Motor neuron (in vitro differentiated cells): Measurements from ENCODE around the gene REELD1. TPM values are rescaled to one million over a fixed set of nuclear protein-coding genes. Genes with fewer than 3 reads are reported as not detected.

Experiments used
- ATAC-seq, 8 experiments: fragments of 200-7000 bp; cut with Tn5 transposase; replicated peaks in 6 of 8; 2 replicates each; pipeline ENCODE4 v1.8.0; 2021; ENCODE audit warnings: mild to moderate bottlenecking in 8 of 8, moderate library complexity in 8 of 8
- H3K27ac ChIP-seq, 2 donors: fragments of 250-450 bp; sonication (Bioruptor Pico); 2 replicates each; pipeline ENCODE4 v1.9.0; 2021; ENCODE audit warnings: antibody characterized with exemption in 2 of 2, mild to moderate bottlenecking in 2 of 2, moderate library complexity in 1 of 2
- H3K4me1 ChIP-seq, 2 donors: fragments of 250-450 bp; sonication (Bioruptor Pico); replicated peaks in 1 of 2; 2 replicates each; pipeline ENCODE4 v1.6.1; 2021; ENCODE audit warnings: antibody characterized with exemption in 2 of 2, mild to moderate bottlenecking in 2 of 2, moderate library complexity in 1 of 2
- H3K4me3 ChIP-seq, 5 donors: fragments of 250-450 bp; sonication (Bioruptor Pico); 2 replicates each; pipeline ENCODE4 v1.9.0; 2021; ENCODE audit warnings: antibody characterized with exemption in 5 of 5, mild to moderate bottlenecking in 5 of 5, moderate library complexity in 4 of 5
- WGBS, 10 experiments: fragments of 450-650 bp; shearing (Covaris generic); methylation state at CpG; one replicate each; pipeline ENCODE4 v1.0.0; 2022; 5-methylcytosine and 5-hydroxymethylcytosine counted together
- in situ Hi-C, 9 experiments: fragments of 400-800 bp; cut with MboI; loops; one replicate each; pipeline ENCODE4 v1.15.0; 2021; ENCODE audit warnings: low sequenced_read_pairs in 9 of 9, low pct_unique_long_range_greater_than_20kb in 2 of 9; ENCODE audit not compliant: unreplicated experiment in 9 of 9
- total RNA-seq, 8 experiments: library from RNA; unstranded; fragments of 300-600 nt; gene quantifications; 2 replicates each; pipeline versions ENCODE4 v1.2.3 to v1.2.4, GENCODE V29; 2022

The REELD1 gene
- total RNA-seq, 8 experiments from 2014 or later: 0.13 to 0.43 TPM; not detected in 6

DNA sequence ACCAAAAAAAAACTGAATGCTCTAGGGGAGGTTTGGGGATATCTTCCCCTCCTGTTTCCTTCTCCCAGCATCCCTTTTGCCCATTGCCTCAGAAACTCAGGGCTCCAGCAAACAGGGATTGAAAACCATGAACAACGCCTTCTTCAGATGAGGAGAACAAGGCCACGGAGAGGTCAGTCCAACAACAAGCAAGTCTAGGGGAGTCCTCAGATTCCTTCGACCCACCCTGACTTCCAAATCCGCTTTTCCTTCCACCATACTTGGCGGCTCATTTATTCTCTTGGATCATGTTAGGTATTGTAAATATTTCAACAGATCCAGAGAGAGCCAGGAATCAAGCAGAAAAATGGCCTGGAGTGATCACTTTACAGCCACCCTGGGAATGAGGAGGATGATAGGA, 21.9 kb downstream of the REELD1 start:
- H3K4me3 ChIP-seq: no peak overlapping the region
- ATAC-seq: no peak
- H3K4me1 ChIP-seq: peaks cover 11 to 15% of the 10 kb centered on the region in 2 donors
- in situ Hi-C loops: no loop called here
- H3K27ac ChIP-seq: no peak overlapping the region
- 50 to 87% (median 76%) methylated on average over 2 to 5 of the region's 5 CpGs; no CpG with 5 or more reads in 2 of the 10 experiments for WGBS, 10 experiments

GRCh38 chr4:146237092-146237491, 22.8 kb downstream of the REELD1 start:
- peak in 5 of 8 experiments; percentile 42 to 85 (median 73) for ATAC-seq
- Histone ChIP-seq H3K4me3 (no peak overlapping the region), H3K27ac (peak overlapping the region in 1 of 2 donors; percentile 61), H3K4me1 (peaks cover 15 to 18% of the 10 kb centered on the region in 2 donors)
- in situ Hi-C loops: no loop called here
- 20 to 100% (median 38%) methylated on average over 1 to 6 of the region's 6 CpGs; no CpG with 5 or more reads in 1 of the 10 experiments for WGBS, 10 experiments

GRCh38 chr4:146238107-146238506, 23.8 kb downstream of the REELD1 start:
- H3K4me3 ChIP-seq: no peak overlapping the region
- in situ Hi-C loops: no loop called here
- peaks cover 15 to 22% of the 10 kb centered on the region in 2 donors for H3K4me1 ChIP-seq
- no peak overlapping the region for H3K27ac ChIP-seq
- 70 to 100% (median 100%) methylated on average over 1 to 3 of the region's 3 CpGs; no CpG with 5 or more reads in 1 of the 10 experiments for WGBS, 10 experiments
- no peak for ATAC-seq

- no peak overlapping the region for H3K4me3 ChIP-seq
- H3K27ac ChIP-seq: no peak overlapping the region
- H3K4me1 ChIP-seq: peaks cover 0 to 11% of the 10 kb centered on the region in 2 donors
- in situ Hi-C loops: no loop called here
- ATAC-seq: no peak
- 84 to 100% (median 100%) methylated on average over 1 to 10 of the region's 24 CpGs for WGBS, 10 experiments
These were observed 29.0 kb downstream of the REELD1 start for GRCh38 chr4:146243141-146243882.

- WGBS, 10 experiments: 0 to 100% (median 94%) methylated on average over 1 to 10 of the region's 17 CpGs; no CpG with 5 or more reads in 3 of the 10 experiments
- H3K4me1 ChIP-seq: peaks cover 0 to 11% of the 10 kb centered on the region in 2 donors
- no peak overlapping the region for H3K4me3 ChIP-seq
- in situ Hi-C loops: no loop called here
- no peak for ATAC-seq
- H3K27ac ChIP-seq: no peak overlapping the region
These were observed 29.5 kb downstream of the REELD1 start for GRCh38 chr4:146243883-146244277.

DNA sequence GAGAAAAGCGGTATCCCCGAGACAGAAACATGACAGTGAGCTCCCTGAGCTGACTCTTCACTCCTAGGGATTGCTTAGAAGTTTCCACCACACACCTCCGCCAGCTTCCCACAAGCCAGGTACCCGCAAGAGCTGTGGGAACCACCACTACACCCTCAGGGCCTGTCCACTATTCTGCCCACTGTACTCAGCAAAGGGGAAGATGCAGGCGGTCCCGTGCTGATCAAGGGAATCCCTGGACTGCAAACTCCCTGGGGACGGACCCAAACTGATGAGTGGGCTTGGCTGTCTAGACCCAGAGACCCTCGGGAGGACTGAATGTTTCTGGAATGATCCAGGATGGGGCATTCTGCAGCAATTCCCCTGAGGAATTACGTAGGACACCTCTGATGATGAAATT, 30.2 kb downstream of the REELD1 start:
- H3K4me3 ChIP-seq: no peak overlapping the region
- in situ Hi-C loops: no loop called here
- WGBS, 10 experiments: 79 to 100% (median 100%) methylated on average over 1 to 3 of the region's 9 CpGs; no CpG with 5 or more reads in 7 of the 10 experiments
- ATAC-seq: no peak
- H3K27ac ChIP-seq: no peak overlapping the region
- peaks cover 0 to 11% of the 10 kb centered on the region in 2 donors for H3K4me1 ChIP-seq

DNA sequence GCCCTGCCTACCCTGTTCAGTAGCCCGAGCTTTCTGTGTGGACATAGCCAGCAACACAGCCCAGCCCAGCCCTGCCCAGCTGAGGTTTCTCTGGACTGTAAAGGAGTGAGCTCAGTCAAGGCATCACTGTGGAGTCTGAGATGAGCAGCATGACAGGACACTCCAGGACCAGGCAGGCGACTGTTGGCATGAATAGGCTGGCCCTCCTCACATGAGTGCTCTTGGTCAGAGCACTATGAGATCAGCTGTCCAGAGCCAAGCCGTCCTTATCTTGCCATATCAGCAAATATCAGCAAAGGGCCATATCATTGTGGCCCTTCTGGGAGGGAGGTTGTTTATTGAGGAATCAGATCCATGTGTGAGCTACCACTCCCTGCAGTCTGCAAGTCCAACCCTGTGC, 30.9 kb downstream of the REELD1 start:
- Histone ChIP-seq H3K4me3 (no peak overlapping the region), H3K4me1 (peaks cover 0 to 11% of the 10 kb centered on the region in 2 donors), H3K27ac (no peak overlapping the region)
- peak in 4 of 8 experiments; percentile 23 to 58 (median 32) for ATAC-seq
- in situ Hi-C loops: no loop called here
- WGBS, 10 experiments: 20 to 80% (median 63%) methylated on average over 1 to 2 of the region's 3 CpGs; no CpG with 5 or more reads in 4 of the 10 experiments

GRCh38 chr4:146245850-146246249, 31.5 kb downstream of the REELD1 start:
- Histone ChIP-seq H3K4me3 (no peak overlapping the region), H3K4me1 (peaks cover 0 to 11% of the 10 kb centered on the region in 2 donors), H3K27ac (no peak overlapping the region)
- ATAC-seq: no peak
- WGBS, 10 experiments: 6 to 100% (median 77%) methylated on average over 1 to 4 of the region's 4 CpGs; no CpG with 5 or more reads in 3 of the 10 experiments
- in situ Hi-C loops: no loop called here

- Histone ChIP-seq H3K27ac (no peak overlapping the region), H3K4me1 (peaks cover 0 to 9% of the 10 kb centered on the region in 2 donors), H3K4me3 (no peak overlapping the region)
- in situ Hi-C loops: no loop called here
- no peak for ATAC-seq
- WGBS, 10 experiments: 46 to 80% (median 71%) methylated on average over 1 to 5 of the region's 6 CpGs; no CpG with 5 or more reads in 6 of the 10 experiments
These were observed 32.0 kb downstream of the REELD1 start for GRCh38 chr4:146246381-146246780.

DNA sequence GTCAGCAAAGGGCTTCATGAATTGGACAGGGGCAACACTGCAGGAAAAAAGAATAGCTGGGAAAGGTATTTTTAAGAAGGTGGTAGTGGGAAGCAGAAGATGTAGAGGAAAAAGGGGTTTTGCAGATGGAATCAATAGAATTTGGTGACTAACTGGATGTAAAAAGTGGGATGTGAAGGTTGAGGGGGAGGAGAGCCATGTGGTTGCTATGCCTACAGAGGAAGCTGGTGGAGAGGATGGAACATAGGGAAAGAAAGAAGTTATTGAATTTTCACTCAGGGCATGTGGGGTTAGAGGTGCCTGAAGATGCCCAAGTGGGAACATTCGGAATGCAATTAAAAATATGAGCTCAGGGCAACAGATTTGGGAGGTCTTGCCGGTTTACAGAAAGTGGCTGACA, 33.0 kb downstream of the REELD1 start:
- no peak for ATAC-seq
- WGBS, 10 experiments: 38 to 100% (median 70%) methylated on average over 1 to 2 of the region's 2 CpGs; no CpG with 5 or more reads in 1 of the 10 experiments
- H3K27ac ChIP-seq: no peak overlapping the region
- peaks cover 0 to 2% of the 10 kb centered on the region in 2 donors for H3K4me1 ChIP-seq
- H3K4me3 ChIP-seq: no peak overlapping the region
- in situ Hi-C loops: no loop called here

DNA sequence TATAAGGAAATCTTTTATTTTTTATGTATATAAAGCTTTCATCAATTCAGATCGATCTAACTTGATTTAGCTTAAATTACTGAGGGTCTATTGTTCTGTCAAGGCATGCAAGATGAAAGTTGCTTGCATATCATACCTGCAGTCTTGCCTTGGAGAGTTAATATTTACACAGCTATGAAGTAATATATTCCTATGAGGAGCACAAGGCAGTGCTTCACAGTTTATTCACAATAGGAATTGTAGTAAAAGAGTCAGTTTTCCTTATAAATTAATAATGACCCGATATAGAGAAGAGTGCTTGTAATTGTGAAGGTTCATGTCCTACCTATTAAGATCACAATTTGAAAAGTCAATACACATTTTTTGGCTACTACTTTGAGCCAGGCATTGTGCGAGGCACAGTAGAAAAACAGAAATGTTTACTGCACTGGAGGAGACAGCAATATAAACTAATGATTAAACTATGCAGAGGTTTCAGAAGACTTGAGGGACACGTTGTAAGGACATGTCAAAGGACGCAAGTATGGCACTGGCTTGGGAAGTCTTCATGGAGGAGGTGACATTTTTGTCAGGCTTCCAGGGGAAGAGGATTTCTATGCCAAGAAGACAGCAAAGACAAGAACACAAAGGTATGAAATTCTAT, 38.8 kb downstream of the REELD1 start:
- in situ Hi-C loops: no loop called here
- WGBS, 10 experiments: 60 to 95% (median 85%) methylated on average over 1 to 5 of the region's 5 CpGs

DNA sequence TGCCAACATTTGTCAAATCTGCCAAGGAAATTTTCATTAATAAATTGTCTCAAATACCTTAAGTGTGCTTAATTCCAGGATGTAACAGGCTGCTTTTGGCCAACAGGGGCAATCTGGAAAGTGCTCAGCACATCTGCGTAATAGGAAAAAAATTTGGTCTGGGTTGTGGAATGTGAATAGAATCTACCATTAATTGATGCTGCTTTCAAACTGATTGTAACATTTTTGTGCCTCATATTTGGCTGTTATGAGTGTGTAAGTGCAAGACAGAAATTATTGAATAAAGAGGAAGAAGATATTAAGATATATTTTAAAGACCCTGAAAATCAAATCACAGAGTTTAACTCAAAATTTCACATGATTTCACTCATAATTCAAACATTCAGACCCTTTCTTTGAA, 41.1 kb downstream of the REELD1 start:
- ATAC-seq: no peak
- Histone ChIP-seq H3K27ac (no peak overlapping the region), H3K4me3 (no peak overlapping the region), H3K4me1 (no peaks in the 10 kb centered on the region)
- in situ Hi-C loops: no loop called here
- WGBS, 10 experiments: 71 to 100% (median 95%) methylated on average over 1 of the region's 1 CpG; no CpG with 5 or more reads in 2 of the 10 experiments

More for the DNA sequence above, 38.8 kb downstream of the REELD1 start:
- no peak overlapping the region for H3K4me3 ChIP-seq
- no peak overlapping the region for H3K27ac ChIP-seq
- ATAC-seq: no peak
- H3K4me1 ChIP-seq: no peaks in the 10 kb centered on the region

DNA sequence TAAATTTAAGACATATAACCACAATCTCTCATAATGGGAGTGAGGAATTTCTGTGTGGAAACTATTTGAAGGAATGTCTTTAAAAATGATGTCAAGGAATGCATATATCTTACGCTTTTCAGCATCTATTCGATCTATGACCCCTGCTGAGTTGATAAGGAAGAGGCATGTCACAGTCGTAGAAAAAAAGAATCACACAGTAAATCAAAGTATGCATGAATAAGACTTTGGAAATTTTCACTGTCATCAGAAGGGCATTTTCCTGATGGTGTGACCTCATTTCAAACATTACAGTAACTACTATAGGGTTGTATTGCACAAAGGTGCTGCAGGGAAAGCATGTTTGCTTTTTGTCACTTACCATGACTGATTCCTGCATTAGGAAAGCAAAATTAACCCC, 41.5 kb downstream of the REELD1 start:
- Histone ChIP-seq H3K27ac (no peak overlapping the region), H3K4me3 (no peak overlapping the region), H3K4me1 (no peaks in the 10 kb centered on the region)
- WGBS, 10 experiments: 0 to 100% (median 70%) methylated on average over 1 to 3 of the region's 3 CpGs; no CpG with 5 or more reads in 1 of the 10 experiments
- peak in 2 of 8 experiments; percentile 24 to 33 for ATAC-seq
- in situ Hi-C loops: no loop called here
